Caco-2 (cell line): ENCODE data around the gene ABHD2. TPM values are rescaled to one million over a fixed set of nuclear protein-coding genes. Genes with fewer than 3 reads are reported as not detected.

Experiments used
- BruUV-seq: library from RNA; stranded (reverse); fragments of 400-500 nt; replicated peaks from 2 replicates; lab custom pipeline; 2021; lab: Mats Ljungman, UMichigan
- CTCF ChIA-PET: fragments of 300-600 bp; sonication (Branson Sonifier 250); formaldehyde crosslinking; loops from one replicate; lab custom pipeline; 2022; ENCODE audit warnings: antibody characterized with exemption; lab: Charles Lee
- POLR2A ChIA-PET: fragments of 300-600 bp; sonication (Branson Sonifier 250); formaldehyde crosslinking; loops from one replicate; lab custom pipeline; 2022; ENCODE audit warnings: antibody characterized with exemption; lab: Charles Lee
- DNase-seq, 2 experiments: peaks; one replicate each; pipeline versions ENCODE4 v3.0.0 to v3.0.0-alpha.2; 2020 to 2022
- H3K27me3 ChIP-seq: replicated peaks from 2 replicates; pipeline ENCODE4 v1.6.0; 2011; ENCODE audit warnings: low read length; ENCODE audit not compliant: control insufficient read depth, insufficient read depth
- H3K36me3 ChIP-seq: 2 replicates; pipeline ENCODE4 v1.5.1; 2011; ENCODE audit warnings: low read length; ENCODE audit not compliant: control insufficient read depth, insufficient read depth
- H3K4me1 ChIP-seq: fragments of 250-450 bp; sonication (Bioruptor Pico); 2 replicates; pipeline ENCODE4 v1.5.1; 2020; ENCODE audit warnings: mild to moderate bottlenecking
- H3K4me3 ChIP-seq: 2 replicates; pipeline ENCODE4 v1.5.1; 2011; ENCODE audit warnings: low read depth, mild to moderate bottlenecking, control low read depth, low read length
- H3K9me3 ChIP-seq: fragments of 250-450 bp; sonication (Bioruptor Pico); 2 replicates; pipeline ENCODE4 v1.5.1; 2020; ENCODE audit warnings: mild to moderate bottlenecking, moderate library complexity
- H3K27ac Mint-ChIP-seq: one replicate; pipeline ENCODE4 v1.8.0; 2022; ENCODE audit warnings: mixed read lengths; ENCODE audit not compliant: unreplicated experiment
- H3K27me3 Mint-ChIP-seq: one replicate; pipeline ENCODE4 v1.8.0; 2022; ENCODE audit warnings: mixed read lengths; ENCODE audit not compliant: insufficient read depth, unreplicated experiment
- H3K36me3 Mint-ChIP-seq: one replicate; pipeline ENCODE4 v1.8.0; 2022; ENCODE audit warnings: mild to moderate bottlenecking, mixed read lengths; ENCODE audit not compliant: insufficient read depth, unreplicated experiment
- H3K4me1 Mint-ChIP-seq: one replicate; pipeline ENCODE4 v1.8.0; 2022; ENCODE audit warnings: low read depth, mixed read lengths; ENCODE audit not compliant: unreplicated experiment
- H3K4me3 Mint-ChIP-seq: one replicate; pipeline ENCODE4 v1.8.0; 2022; ENCODE audit warnings: mild to moderate bottlenecking, moderate library complexity, mixed read lengths; ENCODE audit not compliant: unreplicated experiment
- H3K9me3 Mint-ChIP-seq: one replicate; pipeline ENCODE4 v1.8.0; 2022; ENCODE audit warnings: mixed read lengths; ENCODE audit not compliant: unreplicated experiment
- intact Hi-C: fragments of 100-400 bp; cut with micrococcal nuclease; formaldehyde crosslinking; loops from one replicate; pipeline ENCODE4 v1.10.0; 2022; ENCODE audit not compliant: unreplicated experiment
- total RNA-seq: library from RNA; stranded (reverse); gene quantifications from 2 replicates; pipeline ENCODE4 v1.2.3, GENCODE V29; 2022
- TF ChIP-seq, protein P1 (sequence below), 2 experiments: fragments of 200-600 bp in 1 of 2; IDR thresholded peaks; 1 replicate in 1 of 2; 2 replicates in 1 of 2; pipeline versions ENCODE4 v1.5.1 to v1.8.0; 2011 to 2022; ENCODE audit warnings: antibody characterized with exemption in 1 of 2, control low read depth in 1 of 2, inconsistent platforms in 1 of 2, low read depth in 1 of 2, low read length in 1 of 2, mild to moderate bottlenecking in 1 of 2, moderate library complexity in 1 of 2; ENCODE audit not compliant: insufficient read depth in 1 of 2, severe bottlenecking in 1 of 2, unreplicated experiment in 1 of 2

Gene ABHD2
- total RNA-seq, 1 experiment from 2014 or later: 63.0 TPM

DNA sequence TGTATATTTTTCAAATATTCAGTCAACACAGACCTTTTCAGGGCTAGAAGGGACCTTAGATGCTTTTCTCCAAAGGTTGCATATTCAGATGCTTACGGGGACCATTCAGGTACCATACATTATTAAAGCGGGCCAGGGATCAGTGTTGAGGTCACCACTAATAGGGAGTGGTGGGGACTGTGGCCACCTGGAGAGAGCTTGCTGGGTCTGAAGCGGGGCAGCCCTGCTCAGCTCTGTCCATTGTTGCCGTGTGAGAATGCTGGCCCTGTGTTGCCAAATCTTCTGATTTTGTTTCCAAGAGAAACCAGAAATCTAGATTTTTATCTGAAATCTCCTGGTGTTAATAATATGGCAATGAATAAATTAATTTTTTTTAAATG is 23.7 kb downstream of the ABHD2 start:
- Mint-ChIP-seq H3K9me3 (no peaks in the 10 kb centered on the region), H3K4me3 (no peak overlapping the region), H3K27me3 (no peaks in the 10 kb centered on the region), H3K27ac (no peak overlapping the region), H3K36me3 (peaks cover 16% of the 10 kb centered on the region), H3K4me1 (peaks cover 47% of the 10 kb centered on the region)
- no peaks in the 10 kb centered on the region for H3K9me3 ChIP-seq
- BruUV-seq: no TSS peak
- H3K4me3 ChIP-seq: no peak overlapping the region
- ChIA-PET POLR2A (no interaction called here), CTCF (no interaction called here)
- TF ChIP-seq, protein P1, sequence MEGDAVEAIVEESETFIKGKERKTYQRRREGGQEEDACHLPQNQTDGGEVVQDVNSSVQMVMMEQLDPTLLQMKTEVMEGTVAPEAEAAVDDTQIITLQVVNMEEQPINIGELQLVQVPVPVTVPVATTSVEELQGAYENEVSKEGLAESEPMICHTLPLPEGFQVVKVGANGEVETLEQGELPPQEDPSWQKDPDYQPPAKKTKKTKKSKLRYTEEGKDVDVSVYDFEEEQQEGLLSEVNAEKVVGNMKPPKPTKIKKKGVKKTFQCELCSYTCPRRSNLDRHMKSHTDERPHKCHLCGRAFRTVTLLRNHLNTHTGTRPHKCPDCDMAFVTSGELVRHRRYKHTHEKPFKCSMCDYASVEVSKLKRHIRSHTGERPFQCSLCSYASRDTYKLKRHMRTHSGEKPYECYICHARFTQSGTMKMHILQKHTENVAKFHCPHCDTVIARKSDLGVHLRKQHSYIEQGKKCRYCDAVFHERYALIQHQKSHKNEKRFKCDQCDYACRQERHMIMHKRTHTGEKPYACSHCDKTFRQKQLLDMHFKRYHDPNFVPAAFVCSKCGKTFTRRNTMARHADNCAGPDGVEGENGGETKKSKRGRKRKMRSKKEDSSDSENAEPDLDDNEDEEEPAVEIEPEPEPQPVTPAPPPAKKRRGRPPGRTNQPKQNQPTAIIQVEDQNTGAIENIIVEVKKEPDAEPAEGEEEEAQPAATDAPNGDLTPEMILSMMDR (IDR thresholded peaks at IDR 0.05; ENCODE audit: insufficient read depth in 1 of 2, low read depth in 1 of 2, low read length in 1 of 2, severe bottlenecking in 1 of 2, unreplicated experiment in 1 of 2): no peak
- H3K4me1 ChIP-seq: peaks cover 60% of the 10 kb centered on the region
- no peaks in the 10 kb centered on the region for H3K27me3 ChIP-seq
- intact Hi-C loops: no loop called here
- H3K36me3 ChIP-seq: peaks cover 2% of the 10 kb centered on the region; the same call in 1 of the 2 replicates
- DNase-seq: no peak

DNA sequence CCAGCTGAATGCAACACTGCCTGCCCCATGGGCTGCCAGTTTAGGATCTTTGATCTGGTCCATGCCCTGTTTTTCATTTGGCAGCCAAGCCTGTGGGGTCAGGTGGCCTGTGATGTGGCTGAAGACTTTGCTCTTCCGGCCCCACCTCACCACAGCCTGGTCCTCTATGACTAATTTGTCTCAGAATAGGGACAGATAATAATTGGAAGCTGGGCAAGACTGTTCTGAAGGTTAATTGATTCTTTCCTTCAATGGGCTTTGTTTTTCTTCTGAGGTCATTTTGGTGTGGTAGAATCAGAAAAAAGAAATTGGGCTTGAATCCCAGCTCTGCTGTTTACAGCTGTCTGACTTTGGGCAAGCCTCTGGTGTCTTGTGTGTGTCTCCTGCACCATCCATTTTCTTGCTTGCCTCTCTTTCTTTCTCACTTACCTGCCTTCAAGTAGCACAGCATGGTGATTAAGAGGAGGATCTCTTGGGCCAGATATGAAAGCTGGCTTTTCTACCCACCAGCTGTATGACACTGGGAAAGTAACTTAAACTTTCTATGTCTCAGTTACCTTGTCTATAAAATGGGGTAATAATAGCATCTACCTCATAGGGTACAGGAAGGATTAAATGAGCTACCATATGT is 24.2 kb downstream of the ABHD2 start:
- TF ChIP-seq, protein P1 (IDR thresholded peaks at IDR 0.05; ENCODE audit: insufficient read depth in 1 of 2, low read depth in 1 of 2, low read length in 1 of 2, severe bottlenecking in 1 of 2, unreplicated experiment in 1 of 2): no peak
- Mint-ChIP-seq H3K36me3 (peaks cover 20% of the 10 kb centered on the region), H3K27me3 (no peaks in the 10 kb centered on the region), H3K27ac (peak overlapping the region; percentile 63), H3K9me3 (no peaks in the 10 kb centered on the region), H3K4me1 (peaks cover 42% of the 10 kb centered on the region), H3K4me3 (no peak overlapping the region)
- Histone ChIP-seq H3K9me3 (no peaks in the 10 kb centered on the region), H3K4me1 (peaks cover 64% of the 10 kb centered on the region), H3K36me3 (peaks cover 2% of the 10 kb centered on the region; the same call in 1 of the 2 replicates), H3K27me3 (no peaks in the 10 kb centered on the region), H3K4me3 (no peak overlapping the region)
- intact Hi-C loops: no loop called here
- POLR2A ChIA-PET: no interaction called here
- BruUV-seq: no TSS peak
- no peak for DNase-seq
- CTCF ChIA-PET: interaction anchor here (0.8 to 1.7 kb wide), 2 partner anchors 17 to 59 kb away, joined by 3 to 4 read pairs; no protein-coding TSS in a partner anchor

DNA sequence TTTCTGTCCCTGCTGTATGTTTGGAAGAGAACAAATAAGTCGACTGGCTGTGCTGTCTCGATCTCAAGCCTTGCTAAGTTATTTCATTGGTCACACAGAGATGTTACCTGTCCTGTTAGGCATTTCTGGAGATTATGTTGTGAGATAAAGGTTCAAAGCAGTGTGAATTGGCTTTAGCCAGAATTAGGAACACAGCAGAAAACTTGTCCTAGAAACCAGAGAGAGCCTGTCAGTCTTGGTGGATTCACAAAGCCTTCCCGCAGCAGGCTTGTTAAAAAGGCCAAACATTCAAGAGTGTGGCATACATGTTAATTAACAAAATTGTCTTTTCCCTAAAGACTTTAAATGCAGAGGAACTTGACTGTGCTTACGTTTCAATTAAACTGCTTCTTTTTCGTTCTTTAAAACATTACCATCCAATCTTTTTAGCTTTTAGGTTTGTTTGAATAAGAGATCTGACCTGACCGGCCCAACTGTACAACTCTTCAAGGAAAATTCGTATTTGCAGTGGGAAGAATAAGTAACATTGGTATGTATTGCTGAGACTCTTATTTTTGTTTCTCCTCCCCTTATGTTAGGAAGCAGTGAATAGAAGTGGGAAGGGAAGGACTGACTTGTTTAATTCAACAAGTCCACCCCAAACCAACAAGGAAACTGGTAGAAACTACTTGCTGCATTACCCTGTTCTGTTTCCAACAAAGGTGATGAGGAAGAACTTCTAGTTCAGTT is 25.2 kb downstream of the ABHD2 start:
- Mint-ChIP-seq H3K4me3 (peak overlapping the region; percentile 36), H3K27me3 (no peaks in the 10 kb centered on the region), H3K27ac (peak overlapping the region; percentile 63), H3K36me3 (peaks cover 25% of the 10 kb centered on the region), H3K4me1 (peaks cover 35% of the 10 kb centered on the region), H3K9me3 (no peaks in the 10 kb centered on the region)
- intact Hi-C loops: no loop called here
- Histone ChIP-seq H3K9me3 (no peaks in the 10 kb centered on the region), H3K4me1 (peaks cover 64% of the 10 kb centered on the region), H3K27me3 (no peaks in the 10 kb centered on the region), H3K36me3 (peaks cover 2% of the 10 kb centered on the region; the same call in 1 of the 2 replicates), H3K4me3 (no peak overlapping the region)
- TF ChIP-seq, protein P1 (IDR thresholded peaks at IDR 0.05; ENCODE audit: insufficient read depth in 1 of 2, low read depth in 1 of 2, low read length in 1 of 2, severe bottlenecking in 1 of 2, unreplicated experiment in 1 of 2): no peak
- no peak for DNase-seq
- POLR2A ChIA-PET: interaction anchor here (0.6 kb wide), 1 partner anchor 123 kb away, joined by 6 read pairs; no protein-coding TSS in a partner anchor
- CTCF ChIA-PET: interaction anchor here (0.8 to 1.7 kb wide), 2 partner anchors 16 to 58 kb away, joined by 3 to 4 read pairs; no protein-coding TSS in a partner anchor
- TSS peak; percentile 48 for BruUV-seq
